ENCODE results near the gene GALNT14.

Gene GALNT14

DNA sequence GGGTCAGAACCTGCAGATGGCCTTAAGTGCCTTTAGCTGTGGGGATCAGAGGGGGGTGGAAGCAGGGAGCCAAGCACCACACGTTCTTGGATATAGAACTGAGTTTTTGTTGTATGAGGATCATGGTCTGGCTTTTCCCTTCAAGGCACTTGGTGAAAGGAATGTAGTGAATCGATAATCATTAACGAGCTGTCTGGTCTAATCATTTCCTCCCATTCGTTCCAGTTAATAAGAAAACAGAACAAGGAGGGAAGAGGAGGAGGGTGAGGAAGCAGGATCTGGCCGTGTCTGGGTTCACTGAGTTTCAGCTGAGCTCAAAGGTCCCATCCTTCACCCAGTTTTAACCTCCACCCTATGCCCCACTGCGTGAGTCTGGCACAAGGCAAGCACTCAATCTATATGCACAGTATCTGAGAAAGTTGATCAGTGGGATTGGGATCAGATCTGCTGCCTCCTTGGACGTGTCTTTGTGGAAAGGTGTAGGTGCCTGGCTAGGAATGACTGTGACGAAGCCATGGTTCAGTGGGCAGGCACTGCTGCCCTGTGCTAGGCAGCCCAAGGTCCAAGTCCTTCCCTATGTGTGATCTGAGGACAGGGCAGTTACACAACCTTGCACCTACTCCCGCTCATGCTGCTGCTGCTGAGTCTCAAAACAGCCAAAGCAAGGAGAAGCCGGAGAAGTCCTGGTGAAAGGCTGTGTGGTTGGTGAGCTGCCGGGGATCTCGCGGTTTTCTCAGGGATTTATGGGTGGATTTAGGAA is 54.8 kb downstream of the GALNT14 start:
- no peak for FAIRE-seq

DNA sequence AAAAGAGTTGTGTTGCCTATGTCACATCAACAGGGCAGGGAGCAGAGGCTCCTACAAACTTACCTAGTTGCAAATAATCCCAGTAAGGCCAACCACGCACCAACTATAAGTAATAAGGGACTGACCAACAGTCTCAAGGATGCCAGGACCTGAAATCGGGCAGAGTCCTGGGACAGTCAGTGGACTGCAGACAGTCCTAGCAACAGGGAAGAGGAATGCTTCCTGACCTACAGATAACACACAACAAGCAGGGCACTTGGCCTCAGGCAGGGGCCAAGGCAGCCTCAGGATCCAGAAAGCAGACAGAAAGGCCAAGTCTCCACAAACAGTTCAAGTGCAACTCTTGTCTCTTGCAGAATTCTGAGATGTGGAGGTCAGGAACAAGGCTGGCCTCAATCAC is 56.2 kb downstream of the GALNT14 start:
- FAIRE-seq: no peak

DNA sequence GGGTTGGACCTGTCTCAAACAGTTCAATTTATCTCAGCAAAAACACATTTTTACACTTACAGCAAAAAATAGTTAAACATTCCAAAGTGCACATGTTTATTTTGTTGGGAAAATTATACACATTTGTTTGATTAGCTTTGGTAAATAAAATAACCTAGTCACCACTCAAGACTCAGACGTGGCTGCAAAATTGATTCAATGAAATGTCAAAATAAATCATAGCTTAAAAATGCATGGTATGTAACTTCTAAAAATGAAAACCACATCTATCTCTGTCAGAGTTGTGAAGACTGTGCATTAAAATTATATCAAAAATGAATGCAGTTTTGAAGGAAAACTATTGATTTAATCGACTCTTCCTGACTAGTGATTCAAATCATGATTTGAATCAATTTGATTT is 56.7 kb downstream of the GALNT14 start:
- no peak for FAIRE-seq

DNA sequence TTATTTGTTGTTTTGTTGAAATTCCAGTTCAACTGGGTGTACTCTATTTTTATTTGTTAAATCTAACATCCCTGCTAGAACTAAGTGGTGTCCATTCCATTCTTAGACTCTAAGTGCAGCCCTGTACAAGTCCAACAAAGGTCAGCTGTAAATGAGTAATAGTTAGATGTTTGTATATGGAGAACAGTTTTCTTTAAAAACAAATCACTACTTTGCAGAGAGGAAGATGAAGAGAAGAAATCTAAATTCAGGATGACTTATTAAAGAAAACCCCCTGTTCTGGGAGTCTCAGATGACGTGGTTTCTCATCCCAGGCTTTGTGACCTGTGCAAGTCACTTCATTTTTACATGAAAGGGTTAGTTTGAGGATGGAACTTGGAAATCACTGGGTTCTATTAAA is 57.9 kb downstream of the GALNT14 start:
- FAIRE-seq: no peak

DNA sequence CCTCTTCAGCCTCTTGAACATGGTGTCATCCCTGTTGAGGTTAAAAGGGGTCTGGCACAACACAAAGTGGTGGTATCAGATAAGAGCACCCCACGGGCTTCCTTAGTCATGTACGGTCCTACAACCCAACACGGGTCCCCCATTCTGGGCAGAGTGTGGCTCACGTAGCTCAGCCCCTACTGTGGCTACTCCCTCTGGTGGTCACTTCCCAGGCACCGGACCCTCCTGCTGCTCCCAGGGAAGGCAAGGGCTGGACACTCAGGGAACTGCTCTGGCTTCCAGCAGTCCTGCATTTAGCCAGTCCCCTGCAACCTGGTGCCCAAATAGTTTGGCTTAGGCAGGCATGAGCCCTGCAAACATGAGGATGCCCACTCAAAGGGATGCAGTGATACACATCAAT is 58.6 kb downstream of the GALNT14 start:
- no peak for FAIRE-seq

DNA sequence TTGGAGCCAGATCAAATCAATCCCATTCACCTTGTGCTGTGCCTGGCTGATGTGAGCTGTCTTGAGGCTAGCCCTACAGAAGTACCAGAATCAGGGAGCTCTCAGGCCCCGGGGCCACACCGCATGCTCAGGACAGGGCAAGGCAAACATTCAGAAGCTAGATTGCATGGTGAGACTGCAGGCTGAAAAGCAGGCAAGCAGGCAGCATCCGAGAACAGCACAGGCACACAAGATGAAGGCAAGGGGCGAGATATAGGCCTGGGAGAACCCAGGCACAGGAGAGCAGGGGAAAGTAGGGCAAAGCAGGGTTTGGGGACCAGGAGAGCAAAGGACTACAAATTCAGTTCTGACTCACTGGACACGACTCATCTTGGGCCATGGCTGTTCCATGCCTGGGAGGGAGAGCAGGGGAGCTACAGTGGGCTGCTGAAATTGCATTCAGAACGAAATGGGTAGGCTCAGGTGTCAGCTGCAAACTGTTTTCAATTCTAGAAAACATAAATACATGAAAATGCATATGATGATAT is 59.6 kb downstream of the GALNT14 start:
- no peak for FAIRE-seq

DNA sequence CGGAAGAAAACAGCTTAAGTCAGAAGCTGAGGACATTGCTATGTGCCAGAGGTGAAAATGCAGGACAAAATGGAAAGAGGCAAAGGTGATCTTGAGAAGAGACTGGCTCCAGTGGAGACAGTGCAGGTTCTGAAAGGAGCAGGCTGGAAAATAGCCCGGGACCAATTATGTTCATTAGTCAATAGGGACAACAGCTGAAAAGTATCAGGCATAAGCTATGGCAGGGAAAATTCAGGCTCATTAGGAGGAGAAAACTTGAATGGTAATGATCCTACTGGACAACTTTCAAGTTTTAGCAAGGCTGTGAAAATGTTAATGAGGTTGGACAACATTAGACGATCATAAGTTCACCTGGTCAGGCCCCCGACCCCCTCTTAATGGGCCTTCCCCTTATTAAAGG is 60.2 kb downstream of the GALNT14 start:
- no peak for FAIRE-seq

DNA sequence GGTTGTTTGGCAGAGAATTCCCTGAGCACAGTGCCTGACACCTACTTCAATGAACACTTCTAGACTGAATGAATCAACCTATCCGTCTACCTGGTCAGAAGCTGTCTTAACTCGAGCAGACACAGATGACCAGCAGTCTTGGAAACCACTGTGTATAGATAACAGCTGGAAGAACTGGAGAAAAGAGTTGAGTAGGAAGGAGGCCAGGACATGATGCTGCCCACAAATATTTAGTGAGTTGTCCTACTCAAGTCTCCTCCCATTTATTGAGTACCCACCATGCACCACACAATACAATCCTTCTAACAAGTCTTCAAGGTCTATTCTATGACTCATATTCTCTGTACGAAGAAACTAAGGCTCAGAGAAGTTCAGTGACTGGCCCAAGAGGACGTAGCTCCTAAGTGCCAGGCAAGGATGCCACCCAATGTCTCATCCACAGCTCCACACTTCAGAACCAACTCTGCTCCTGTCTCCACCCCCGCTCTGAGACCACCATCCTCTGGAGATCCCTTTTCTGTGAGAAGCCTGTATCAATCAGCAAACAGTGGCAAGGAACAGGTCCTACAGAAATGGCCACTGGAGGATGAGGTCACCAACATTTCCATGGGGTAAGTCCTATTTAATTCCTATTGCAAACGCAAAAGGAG is 62.2 kb downstream of the GALNT14 start:
- no peak for FAIRE-seq

DNA sequence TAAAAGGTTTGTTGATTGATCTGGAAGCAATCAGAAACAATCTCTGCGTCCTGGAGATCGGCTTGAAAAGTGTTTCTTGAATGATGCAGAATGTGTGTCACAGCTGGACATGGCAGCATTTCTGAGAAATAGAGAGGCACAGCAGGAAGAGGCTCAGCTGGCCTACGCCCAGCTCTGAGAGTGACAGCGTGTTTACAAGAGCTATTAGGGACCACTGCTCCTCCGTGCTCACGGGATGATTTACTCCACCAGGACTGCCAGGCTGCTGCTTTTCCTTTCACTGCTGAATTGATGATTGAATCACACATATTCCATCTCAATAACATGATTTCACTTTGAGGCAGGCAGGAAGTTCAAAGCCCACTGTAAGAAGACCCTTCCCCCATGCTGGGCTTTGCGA is 62.8 kb downstream of the GALNT14 start:
- FAIRE-seq: no peak

DNA sequence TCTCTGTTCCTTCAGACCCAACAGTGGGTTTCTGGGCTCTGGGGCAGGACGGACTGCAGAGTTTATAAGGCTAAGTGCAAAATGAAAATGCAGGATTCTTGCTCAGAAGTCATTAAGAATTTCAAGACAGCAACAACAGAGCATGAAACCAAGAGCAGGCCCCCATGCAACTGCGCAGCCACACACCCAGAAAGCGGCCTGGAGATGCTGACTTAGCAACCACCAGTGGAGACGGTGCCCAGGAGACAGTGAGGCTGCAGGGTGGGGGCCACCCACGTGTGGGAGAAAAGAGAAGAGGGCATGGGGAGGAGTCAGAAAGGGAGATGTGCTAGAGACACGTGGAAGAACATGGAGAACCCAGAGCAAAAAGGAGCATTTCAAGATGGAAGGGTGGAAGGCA is 66.5 kb downstream of the GALNT14 start:
- no peak for FAIRE-seq

DNA sequence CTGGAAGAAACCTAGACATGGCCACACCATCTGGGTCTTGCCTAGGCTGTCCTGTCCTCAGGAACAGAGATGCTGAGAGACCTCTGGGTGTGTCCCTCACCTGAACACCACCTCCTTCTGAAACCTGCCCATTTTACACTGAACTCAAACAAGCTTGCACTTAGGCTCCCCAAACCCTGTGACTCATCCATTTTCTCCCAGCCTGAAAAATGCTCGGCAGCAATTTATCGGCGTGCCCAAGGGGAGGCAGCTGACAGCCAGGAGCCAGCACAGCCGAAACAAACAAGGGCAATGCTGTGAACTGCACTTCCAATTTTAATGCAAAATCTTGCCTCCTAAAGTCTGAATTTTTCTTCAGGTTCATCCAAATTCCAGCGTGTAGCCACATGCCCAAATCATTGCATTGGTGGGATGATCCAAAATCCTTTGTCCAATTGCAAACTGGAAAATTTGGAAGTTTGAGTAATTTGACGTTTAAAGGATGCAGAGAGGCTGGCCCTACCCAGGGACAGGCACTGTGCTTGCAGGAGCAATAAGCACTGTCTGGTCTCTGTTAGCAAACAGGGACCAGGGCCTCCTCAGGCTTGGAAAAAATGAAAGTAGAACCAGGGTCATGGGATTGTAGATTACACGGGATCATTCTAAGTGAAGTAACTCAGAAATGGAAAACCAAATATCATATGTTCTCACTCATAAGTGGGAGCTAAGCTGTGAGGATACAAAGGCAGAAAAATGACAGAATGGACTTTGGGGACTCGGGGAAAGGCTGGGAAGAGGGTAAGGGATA is 67.7 kb downstream of the GALNT14 start:
- FAIRE-seq: no peak

DNA sequence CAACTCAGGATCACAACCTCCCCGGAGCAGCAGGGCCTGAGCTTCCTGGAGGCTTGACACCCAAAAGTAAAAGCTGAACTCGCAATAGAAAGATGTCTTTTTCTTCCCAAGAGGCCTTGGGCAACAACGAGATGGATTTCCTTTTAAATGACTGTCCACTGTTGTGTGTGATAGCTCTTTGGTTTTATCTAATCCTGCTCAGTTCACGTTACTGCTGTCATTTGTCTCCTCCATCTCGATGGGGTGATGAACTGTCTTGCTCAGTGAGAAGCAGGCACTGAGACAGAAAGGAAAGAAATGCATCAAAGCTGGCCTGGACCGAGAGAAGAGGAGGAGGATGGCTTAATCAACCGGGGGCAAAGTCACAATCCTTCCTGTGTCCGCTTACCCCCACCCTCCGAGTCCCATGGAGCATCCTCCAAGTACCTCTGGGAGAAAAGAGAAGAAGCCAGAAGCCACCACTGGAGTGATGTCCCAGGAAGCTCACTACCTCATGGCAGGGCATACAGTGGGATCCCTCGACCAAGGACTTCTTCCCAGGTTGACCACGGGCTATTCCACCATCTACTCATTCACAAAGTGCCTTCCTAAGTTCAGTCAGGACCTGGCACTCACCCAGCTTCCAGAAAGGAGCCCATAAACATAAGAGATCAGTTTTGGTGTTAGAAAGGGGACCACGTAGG is 68.5 kb downstream of the GALNT14 start:
- no peak for FAIRE-seq

DNA sequence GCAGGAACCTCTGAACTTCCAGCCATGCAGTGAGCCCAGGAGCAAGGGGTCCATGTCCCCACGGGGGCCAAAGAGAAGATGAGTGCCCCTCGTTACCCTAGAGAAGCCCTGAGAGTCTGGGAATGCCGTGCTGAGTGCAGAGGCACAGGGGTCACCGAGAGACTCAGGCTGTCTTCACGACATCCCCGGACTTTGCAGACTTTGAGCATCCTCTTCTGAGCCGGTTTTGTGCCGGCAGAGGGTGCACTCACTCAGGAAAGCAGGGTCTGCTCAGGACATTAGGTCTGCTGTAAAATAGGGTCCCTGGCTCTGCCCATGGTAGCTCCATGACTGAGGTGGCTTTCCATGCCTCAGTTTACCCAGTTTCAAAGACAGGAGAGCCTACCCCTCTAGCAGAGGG is 71.0 kb downstream of the GALNT14 start:
- FAIRE-seq: no peak

DNA sequence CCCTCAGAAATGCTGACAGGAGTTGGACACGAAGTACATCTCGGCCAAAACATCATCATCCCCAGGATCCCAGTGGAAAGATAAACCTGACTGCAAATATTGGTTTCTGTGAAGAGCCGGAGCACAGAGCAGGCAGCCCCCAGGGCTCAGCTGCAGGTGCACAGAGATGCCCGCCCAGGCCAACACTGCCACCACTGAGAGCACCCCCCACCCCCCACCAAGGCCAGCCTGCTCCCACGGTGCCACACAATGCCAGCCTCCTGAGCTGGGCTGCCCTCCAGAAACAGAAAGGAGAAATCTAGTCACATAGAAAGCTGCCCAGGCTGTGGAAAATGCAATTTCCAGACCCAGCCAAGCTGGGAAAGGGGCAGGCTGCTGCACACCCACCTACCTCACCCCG is 71.7 kb downstream of the GALNT14 start:
- no peak for FAIRE-seq

DNA sequence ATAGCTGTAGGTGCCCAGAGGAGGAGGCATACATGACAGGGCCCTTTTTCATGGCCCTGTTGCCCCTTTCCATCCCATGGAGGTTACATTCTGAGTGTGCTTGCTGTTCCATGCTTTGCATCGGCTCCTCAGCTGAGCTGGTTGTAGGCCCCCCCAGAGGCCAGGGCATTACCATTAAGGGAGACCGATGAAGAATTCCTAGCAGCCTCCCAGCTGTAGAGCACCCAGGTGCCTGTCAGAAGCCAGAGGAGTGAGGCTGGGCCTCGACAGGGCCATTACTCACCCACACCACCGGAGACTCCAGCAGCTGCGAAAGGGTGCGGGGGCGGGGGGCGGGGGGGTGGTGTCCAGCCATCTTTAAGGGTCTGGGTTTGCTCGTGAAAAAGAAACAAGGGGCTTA is 72.2 kb downstream of the GALNT14 start:
- FAIRE-seq: no peak

DNA sequence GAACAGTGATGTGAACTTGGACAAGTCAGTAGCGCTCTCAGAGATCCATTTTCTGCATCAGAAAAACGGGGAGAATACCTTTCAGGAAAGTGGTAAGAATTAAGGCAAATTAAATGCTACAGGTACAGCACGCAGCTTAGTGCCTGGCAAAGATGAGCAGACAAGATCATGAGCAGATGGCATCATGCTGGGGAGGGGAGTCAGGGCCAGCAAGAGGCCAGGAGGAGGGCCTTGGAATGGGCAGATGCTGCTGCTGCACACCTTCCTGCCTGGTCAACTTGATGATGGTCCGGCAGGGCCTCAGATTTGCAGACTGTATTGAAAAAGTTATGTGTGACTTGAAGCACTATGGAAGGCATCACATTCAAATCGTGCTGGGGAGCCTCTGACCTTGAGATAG is 72.9 kb downstream of the GALNT14 start:
- no peak for FAIRE-seq

DNA sequence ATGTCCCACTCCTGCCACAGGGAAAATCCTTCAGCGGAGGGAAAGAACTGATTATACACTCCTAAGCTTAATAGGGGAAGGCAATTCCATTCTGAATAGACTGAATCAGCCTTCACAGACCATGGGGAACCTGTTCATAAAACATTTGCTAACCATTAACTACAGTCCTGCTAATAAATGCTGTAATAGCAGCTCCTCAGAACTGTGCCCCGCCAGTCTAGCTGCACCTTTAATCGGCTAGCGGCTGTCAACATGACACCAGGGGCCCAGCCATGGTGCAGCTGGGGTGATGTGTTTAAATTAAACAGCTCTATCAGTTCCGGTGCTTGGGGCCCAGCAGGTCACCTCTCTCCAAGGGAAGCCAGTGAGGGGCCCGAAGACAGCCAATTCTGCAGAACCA is 77.8 kb downstream of the GALNT14 start:
- FAIRE-seq: no peak

DNA sequence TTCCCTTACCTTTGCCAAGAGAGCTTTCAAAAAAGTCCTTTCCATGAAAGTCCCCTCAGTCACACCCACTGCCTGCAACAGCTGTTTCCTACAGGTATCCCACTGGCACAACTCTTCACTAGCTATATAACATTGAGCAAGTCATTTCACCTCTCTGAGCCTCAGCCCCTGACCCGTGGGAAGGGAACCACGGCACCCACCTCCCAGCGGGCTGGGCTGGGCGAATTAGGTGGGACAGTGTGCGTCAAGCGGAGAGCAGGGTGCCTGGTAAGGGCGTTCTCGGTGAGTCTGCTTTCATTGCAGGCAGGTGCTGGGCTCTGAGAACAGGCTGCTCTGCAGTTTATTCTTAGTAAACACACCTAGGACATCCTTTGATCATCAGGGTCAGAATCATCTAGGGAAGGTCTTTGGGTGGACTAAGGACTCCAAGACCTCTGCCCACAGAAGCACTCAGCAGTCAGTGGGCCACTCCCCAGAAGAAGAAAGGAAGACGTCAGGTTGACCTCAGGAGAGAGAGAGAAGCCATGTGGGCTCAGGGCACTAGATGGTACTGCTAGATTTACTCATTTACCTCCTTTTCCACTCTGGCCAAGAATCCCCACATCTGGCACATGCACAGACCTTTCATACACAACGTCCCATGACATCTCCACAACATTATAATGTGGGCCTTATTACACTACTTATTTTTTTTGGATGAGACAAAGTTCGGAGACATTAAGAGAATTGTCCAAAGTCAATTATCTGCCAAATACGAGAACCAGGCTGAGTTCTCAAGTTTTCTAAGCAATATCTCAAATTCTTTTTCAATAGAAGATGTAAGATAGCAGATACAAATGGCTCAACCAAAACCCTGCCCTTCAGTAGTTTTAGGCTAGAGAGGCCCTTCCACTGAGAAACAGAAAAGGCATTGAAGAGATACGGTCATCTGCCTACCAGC is 79.9 kb downstream of the GALNT14 start:
- FAIRE-seq: no peak

DNA sequence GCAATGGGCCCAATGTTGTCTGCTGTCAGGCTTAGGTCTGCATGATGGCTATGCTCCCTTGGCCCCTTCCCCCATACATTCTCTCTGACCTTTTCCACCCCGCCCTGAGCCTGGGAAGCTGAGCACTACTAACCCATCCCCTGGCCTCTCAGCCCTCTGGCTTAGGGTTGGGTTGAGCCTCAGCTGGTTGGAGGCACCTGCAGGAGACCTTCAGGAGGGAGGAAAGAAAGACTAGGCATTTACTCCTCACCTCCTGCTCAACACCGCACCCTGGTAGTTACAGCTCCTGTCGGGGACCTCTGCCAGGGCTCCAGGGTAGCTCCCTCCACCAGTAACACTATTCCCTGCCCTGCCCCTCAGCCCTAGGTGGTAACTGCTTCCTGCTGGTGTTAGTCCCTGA is 80.5 kb downstream of the GALNT14 start:
- FAIRE-seq: no peak

DNA sequence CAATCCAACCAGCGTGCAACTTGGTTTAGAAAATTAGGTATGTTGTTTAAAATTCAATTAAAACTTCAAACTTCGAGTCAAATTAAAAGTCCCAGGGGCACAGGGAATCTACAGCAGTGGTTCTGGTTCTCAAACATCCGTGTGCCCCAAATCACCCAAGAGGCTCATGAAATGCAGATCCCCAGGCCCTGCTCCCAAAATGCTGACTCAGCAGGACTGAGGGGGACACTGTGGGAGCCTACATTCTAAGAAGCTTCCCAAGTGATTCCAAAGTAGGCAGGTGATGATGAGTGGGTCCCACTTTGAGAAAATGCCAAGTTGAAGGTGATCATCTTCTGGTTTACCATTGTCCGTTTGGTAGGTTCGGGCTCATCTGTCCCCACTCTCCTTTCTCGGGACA is 82.3 kb downstream of the GALNT14 start:
- FAIRE-seq: no peak

DNA sequence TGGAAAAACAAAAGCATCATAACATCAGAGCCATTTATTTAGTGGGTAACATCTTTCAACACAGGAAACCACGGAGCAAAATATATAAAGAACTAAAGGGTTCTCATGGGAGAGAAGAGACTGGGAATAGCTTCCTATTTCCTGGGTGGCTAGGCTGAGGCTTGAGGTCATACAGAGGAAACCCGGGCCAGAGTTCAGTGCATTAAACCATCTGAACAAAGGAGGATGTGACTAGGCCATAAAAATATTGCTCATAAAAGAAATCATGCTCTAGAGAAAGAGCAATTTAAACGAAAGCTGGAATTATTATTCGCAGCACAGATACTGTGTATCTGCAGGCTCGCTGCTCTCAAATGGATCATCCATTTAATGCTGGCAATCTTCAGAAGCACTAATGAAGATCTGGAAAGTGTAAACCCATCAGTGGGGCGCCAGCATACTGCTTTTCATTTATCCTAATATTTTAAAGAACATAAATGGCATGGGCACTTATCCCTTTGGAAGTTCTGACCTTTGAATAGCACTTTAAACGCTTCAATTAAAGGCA is 83.3 kb downstream of the GALNT14 start:
- no peak for FAIRE-seq
